Muscle of back (tissue), 13 donors: ENCODE data around the gene SPINK6. TPM values are rescaled to one million over a fixed set of nuclear protein-coding genes. Genes with fewer than 3 reads are reported as not detected.

Experiments used
- DNase-seq, 3 donors: peaks; one replicate each; pipeline versions ENCODE4 v3.0.0 to v3.0.0-alpha.2; 2013
- long read RNA-seq, 9 donors: transcript quantifications; one replicate each; lab custom pipeline, GENCODE V29; 2026
- polyA plus RNA-seq, 10 donors: library from polyadenylated mRNA; unstranded; fragments of 120-200 nt; gene quantifications; one replicate each; pipeline ENCODE4 v1.2.1, GENCODE V29; 2013; ENCODE audit not compliant: insufficient read length in 10 of 10

SPINK6 gene
- polyA plus RNA-seq, result not detected
- long read RNA-seq, donor 1, result 0 reads
- long read RNA-seq, donor 2, result 0 reads
- long read RNA-seq, donor 3, result 0 reads
- long read RNA-seq, donor 4, result 0 reads
- long read RNA-seq, donor 5, result 0 reads
- long read RNA-seq, donor 6, result 0 reads
- long read RNA-seq, donor 7, result 0 reads
- long read RNA-seq, donor 8, result 0 reads
- long read RNA-seq, donor 9, result 0 reads

GRCh38 chr5:148202531-148203203 lies at the start of gene SPINK6:
Gene SPINK6 (plus strand): TSS chr5:148203042. CDS start chr5:148203097, 55 bp downstream.
- DNase-seq, result no peak

GRCh38 chr5:148156609-148157008 lies 46.2 kb upstream of the SPINK6 start:
- no peak for DNase-seq

GRCh38 chr5:148162038-148162437 lies 40.8 kb upstream of the SPINK6 start:
- no peak for DNase-seq

GRCh38 chr5:148163345-148163744 lies 39.5 kb upstream of the SPINK6 start:
- no peak for DNase-seq

- no peak for DNase-seq
Observed at GRCh38 chr5:148166550-148167283, 36.1 kb upstream of the SPINK6 start.

GRCh38 chr5:148168246-148168645 lies 34.6 kb upstream of the SPINK6 start, which contains the start of gene SPINK14:
Gene SPINK14 (plus strand): TSS chr5:148168546. CDS start chr5:148169733, 1,187 bp downstream.
- DNase-seq, result no peak

GRCh38 chr5:148172377-148172776 lies 30.5 kb upstream of the SPINK6 start:
- DNase-seq, result no peak

- no peak for DNase-seq
Observed at GRCh38 chr5:148176480-148176879, 26.4 kb upstream of the SPINK6 start.

- DNase-seq, result no peak
Observed at GRCh38 chr5:148177207-148177606, 25.6 kb upstream of the SPINK6 start.

GRCh38 chr5:148179234-148179824 lies 23.5 kb upstream of the SPINK6 start:
- DNase-seq, result peak; percentile 24 to 58 (median 31)

GRCh38 chr5:148186248-148187003 lies 16.4 kb upstream of the SPINK6 start:
- peak; percentile 1 to 16 (median 8) for DNase-seq

GRCh38 chr5:148191010-148191409 lies 11.8 kb upstream of the SPINK6 start:
- DNase-seq, result no peak

- DNase-seq, result no peak
Observed at GRCh38 chr5:148193202-148193601, 9.6 kb upstream of the SPINK6 start.

GRCh38 chr5:148201151-148201550 lies 1.7 kb upstream of the SPINK6 start:
- no peak for DNase-seq

GRCh38 chr5:148205044-148205806 lies 2.4 kb downstream of the SPINK6 start:
- no peak for DNase-seq

- no peak for DNase-seq
Observed at GRCh38 chr5:148205865-148206264, 3.0 kb downstream of the SPINK6 start.

- no peak for DNase-seq
Observed at GRCh38 chr5:148206620-148207019, 3.8 kb downstream of the SPINK6 start.

GRCh38 chr5:148208226-148208625 lies 5.4 kb downstream of the SPINK6 start:
- no peak for DNase-seq

GRCh38 chr5:148209151-148209770 lies 6.4 kb downstream of the SPINK6 start:
- no peak for DNase-seq

GRCh38 chr5:148214665-148215185 lies 11.9 kb downstream of the SPINK6 start:
- peak in 2 of 3 donors; percentile 9 to 15 for DNase-seq
